ENCODE results near the gene NNMT. TPM values are rescaled to one million over a fixed set of nuclear protein-coding genes. Genes with fewer than 3 reads are reported as not detected.
A peak's percentile ranks its signal among the peaks of the same experiment; 100 is the strongest.

NNMT gene
- total and polyA plus RNA-seq, 2 donors (not counting 1 experiment from before 2014, with no cell fraction given), result not detected

DNA sequence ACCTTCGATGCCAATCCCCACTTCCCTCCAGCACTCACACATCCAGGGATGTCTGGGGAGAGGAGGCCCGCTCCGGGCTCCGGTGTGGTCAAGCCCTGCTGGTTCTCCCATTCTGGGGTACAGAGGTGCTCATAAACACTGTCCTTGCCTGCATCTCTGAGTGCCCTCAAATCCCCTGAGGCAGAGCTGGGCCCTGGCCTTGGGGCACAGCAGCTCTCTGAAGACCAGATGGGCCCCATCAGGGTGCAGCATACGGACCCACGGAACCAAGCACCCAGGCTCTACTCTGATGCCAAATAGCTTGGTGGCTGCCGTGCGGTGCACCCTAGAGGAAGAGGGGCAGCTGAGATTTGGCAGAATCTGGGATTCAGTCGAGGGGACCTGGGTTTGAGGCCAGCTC lies 35.7 kb upstream of the NNMT start:
- ChIA-PET CTCF (interaction anchor here (0.5 to 12.3 kb wide), 71 partner anchors 8 to 1923 kb away, joined by 3 to 592 read pairs (median 6); partner anchors contain the start of genes HTR3A, HTR3B, TTC12 and ZBTB16), POLR2A (interaction anchor here (0.6 to 3.9 kb wide), 7 partner anchors 81 to 464 kb away, joined by 3 to 17 read pairs (median 5); no protein-coding TSS in a partner anchor)
- intact Hi-C loops (cut with micrococcal nuclease), result no loop called here
- H3K4me1 Mint-ChIP-seq, result peaks cover 32% of the 10 kb centered on the region
- H3K4me2 ChIP-seq (replicated peaks; ENCODE audit: low read depth, low read length, poor library complexity, severe bottlenecking), result peak overlapping the region; percentile 58
- 69% methylated on average over 7 of the region's 9 CpGs for WGBS (ENCODE audit: insufficient coverage)
- no peak overlapping the region for H3K4me3 ChIP-seq (ENCODE audit: control extremely low read depth in 1 of 5, extremely low read depth in 1 of 5, insufficient read depth in 1 of 5, low read depth in 2 of 5, low read length in 4 of 5)
- H3K9me3 Mint-ChIP-seq (ENCODE audit: insufficient read depth), result no peaks in the 10 kb centered on the region
- peaks cover 0 to 3% (median 1%) of the 10 kb centered on the region in 4 experiments for H3K27me3 ChIP-seq (replicated peaks in 1 of 4; ENCODE audit: control extremely low read depth in 1 of 4, control insufficient read depth in 3 of 4, insufficient read depth in 4 of 4, low read length in 3 of 4)
- TF ChIP-seq EZH2 (IDR thresholded peaks at IDR 0.05; ENCODE audit: borderline replicate concordance, insufficient read depth, low read depth, low read length, poor library complexity, severe bottlenecking) (no peak), CTCF (IDR thresholded peaks at IDR 0.05) (no peak)
- H3K36me3 ChIP-seq (replicated peaks in 1 of 2; ENCODE audit: control extremely low read depth in 1 of 2, control insufficient read depth in 1 of 2, extremely low read depth in 1 of 2, insufficient read depth in 2 of 2, low read length in 1 of 2), result no peaks in the 10 kb centered on the region
- no peaks in the 10 kb centered on the region for H4K20me1 ChIP-seq (ENCODE audit: control insufficient read depth, insufficient read depth, low read length, poor library complexity, severe bottlenecking)
- ATAC-seq (ENCODE audit: low read depth) (no peak), DNase-seq (no peak)
- H2AFZ ChIP-seq (ENCODE audit: insufficient read depth, low read depth, low read length, poor library complexity, severe bottlenecking), result no peak overlapping the region
- peaks cover 30 to 34% of the 10 kb centered on the region in 2 donors for H3K4me1 ChIP-seq (ENCODE audit: control insufficient read depth in 2 of 2, insufficient read depth in 2 of 2, low read length in 2 of 2)
- peak overlapping the region; percentile 73 for H3K27ac Mint-ChIP-seq
- H3K27me3 Mint-ChIP-seq, result no peaks in the 10 kb centered on the region
- no peaks in the 10 kb centered on the region for H3K79me2 ChIP-seq (ENCODE audit: control insufficient read depth, insufficient read depth, low read length)
- peak overlapping the region in 1 of 2 donors; percentile 24 for H3K27ac ChIP-seq (ENCODE audit: low read length in 2 of 2)
- peak overlapping the region; percentile 40 for H3K4me3 Mint-ChIP-seq
- no peak overlapping the region for H3K9ac ChIP-seq (ENCODE audit: low read length)
- no peaks in the 10 kb centered on the region for H3K9me3 ChIP-seq (ENCODE audit: control extremely low read depth in 1 of 3, control insufficient read depth in 2 of 3, insufficient read depth in 1 of 3, low read length in 2 of 3)

DNA sequence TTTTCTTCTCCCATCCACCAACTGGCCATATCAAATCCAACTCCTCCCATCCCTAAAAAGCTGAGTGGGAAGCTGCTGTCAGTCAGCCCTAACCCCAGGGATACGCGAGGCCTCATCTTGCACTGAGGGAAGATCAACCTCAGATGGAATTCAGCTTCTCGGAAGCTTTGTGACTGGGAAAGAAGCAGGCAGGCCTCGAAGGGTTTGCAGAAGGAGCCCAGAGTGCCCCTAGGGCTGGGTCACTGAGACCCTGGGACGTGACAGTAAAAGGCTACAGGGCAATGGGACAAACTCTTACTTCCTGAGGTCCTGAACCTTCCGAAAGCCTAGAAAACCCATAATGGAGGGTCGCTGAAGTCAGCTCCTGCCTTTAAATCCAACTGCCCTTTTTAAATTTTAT lies 34.4 kb upstream of the NNMT start:
- intact Hi-C loops (cut with micrococcal nuclease), result loop anchor here (1.0 kb wide), 7 partner anchors 101 to 956 kb away; no protein-coding TSS in a partner anchor
- no peaks in the 10 kb centered on the region for H3K27me3 Mint-ChIP-seq
- H3K4me3 Mint-ChIP-seq, result no peak overlapping the region
- no peak overlapping the region for H3K9ac ChIP-seq (ENCODE audit: low read length)
- TF ChIP-seq CTCF (IDR thresholded peaks at IDR 0.05), result no peak
- TF ChIP-seq EZH2 (IDR thresholded peaks at IDR 0.05; ENCODE audit: borderline replicate concordance, insufficient read depth, low read depth, low read length, poor library complexity, severe bottlenecking), result no peak
- H2AFZ ChIP-seq (ENCODE audit: insufficient read depth, low read depth, low read length, poor library complexity, severe bottlenecking), result no peak overlapping the region
- H3K27ac ChIP-seq (ENCODE audit: low read length in 2 of 2), result no peak overlapping the region
- no peak overlapping the region for H3K4me3 ChIP-seq (ENCODE audit: control extremely low read depth in 1 of 5, extremely low read depth in 1 of 5, insufficient read depth in 1 of 5, low read depth in 2 of 5, low read length in 4 of 5)
- H3K27ac Mint-ChIP-seq, result no peak overlapping the region
- H3K9me3 ChIP-seq (ENCODE audit: control extremely low read depth in 1 of 3, control insufficient read depth in 2 of 3, insufficient read depth in 1 of 3, low read length in 2 of 3), result no peaks in the 10 kb centered on the region
- CTCF ChIA-PET, result interaction anchor here (0.7 to 12.3 kb wide), 68 partner anchors 8 to 1982 kb away, joined by 3 to 592 read pairs (median 6); partner anchors contain the start of genes HTR3A, HTR3B, TTC12 and ZBTB16
- POLR2A ChIA-PET, result interaction anchor here (1.9 to 3.9 kb wide), 2 partner anchors 268 to 365 kb away, joined by 10 to 17 read pairs; no protein-coding TSS in a partner anchor
- WGBS (ENCODE audit: insufficient coverage), result 93% methylated on average over 6 of the region's 7 CpGs
- DNase-seq, result no peak
- no peak overlapping the region for H3K4me2 ChIP-seq (replicated peaks; ENCODE audit: low read depth, low read length, poor library complexity, severe bottlenecking)
- H3K79me2 ChIP-seq (ENCODE audit: control insufficient read depth, insufficient read depth, low read length), result no peaks in the 10 kb centered on the region
- no peaks in the 10 kb centered on the region for H3K9me3 Mint-ChIP-seq (ENCODE audit: insufficient read depth)
- peaks cover 30 to 34% of the 10 kb centered on the region in 2 donors for H3K4me1 ChIP-seq (ENCODE audit: control insufficient read depth in 2 of 2, insufficient read depth in 2 of 2, low read length in 2 of 2)
- no peaks in the 10 kb centered on the region for H4K20me1 ChIP-seq (ENCODE audit: control insufficient read depth, insufficient read depth, low read length, poor library complexity, severe bottlenecking)
- H3K27me3 ChIP-seq (replicated peaks in 1 of 4; ENCODE audit: control extremely low read depth in 1 of 4, control insufficient read depth in 3 of 4, insufficient read depth in 4 of 4, low read length in 3 of 4), result peaks cover 0 to 3% (median 1%) of the 10 kb centered on the region in 4 experiments
- peaks cover 32% of the 10 kb centered on the region for H3K4me1 Mint-ChIP-seq
- H3K36me3 ChIP-seq (replicated peaks in 1 of 2; ENCODE audit: control extremely low read depth in 1 of 2, control insufficient read depth in 1 of 2, extremely low read depth in 1 of 2, insufficient read depth in 2 of 2, low read length in 1 of 2), result no peaks in the 10 kb centered on the region
- no peak for ATAC-seq (ENCODE audit: low read depth)

Data from B cell (primary cell).